Fibroblast of skin of left quadriceps (primary cell): ENCODE measurements around the gene SLC66A3.

ENCODE experiments used
- DNase-seq, 2 experiments: peaks; one replicate each; pipeline ENCODE4 v3.0.0-alpha.2; 2013; ENCODE audit warnings: low read depth in 2 of 2

Gene SLC66A3

GRCh38 chr2:11155381-11156035 is at the start of gene SLC66A3:
TSS of gene SLC66A3 (plus strand) at chr2:11155467. CDS start at chr2:11155547, 80 bp downstream.
- peak; percentile 77 to 81 for DNase-seq

GRCh38 chr2:11109002-11109401 is 46.3 kb upstream of the SLC66A3 start:
- DNase-seq = no peak

- no peak for DNase-seq
Observed at GRCh38 chr2:11112870-11113428, 42.3 kb upstream of the SLC66A3 start.

- no peak for DNase-seq
Observed at GRCh38 chr2:11117776-11118175, 37.5 kb upstream of the SLC66A3 start.

GRCh38 chr2:11118761-11119160 is 36.5 kb upstream of the SLC66A3 start:
- no peak for DNase-seq

GRCh38 chr2:11121099-11121822 is 34.0 kb upstream of the SLC66A3 start:
- DNase-seq = no peak

GRCh38 chr2:11121823-11122155 is 33.5 kb upstream of the SLC66A3 start:
- no peak for DNase-seq

GRCh38 chr2:11122380-11122779 is 32.9 kb upstream of the SLC66A3 start:
- DNase-seq = no peak

- DNase-seq = no peak
Observed at GRCh38 chr2:11123001-11123809, 32.1 kb upstream of the SLC66A3 start.

GRCh38 chr2:11123856-11124759 is 31.2 kb upstream of the SLC66A3 start:
- DNase-seq = no peak

GRCh38 chr2:11124760-11125068 is 30.6 kb upstream of the SLC66A3 start:
- DNase-seq = no peak

GRCh38 chr2:11127761-11128160 is 27.5 kb upstream of the SLC66A3 start:
- DNase-seq = no peak

- no peak for DNase-seq
Observed at GRCh38 chr2:11128243-11128951, 26.9 kb upstream of the SLC66A3 start.

- DNase-seq = no peak
Observed at GRCh38 chr2:11129598-11130449, 25.4 kb upstream of the SLC66A3 start.

- no peak for DNase-seq
Observed at GRCh38 chr2:11131166-11131920, 23.9 kb upstream of the SLC66A3 start.

- DNase-seq = no peak
Observed at GRCh38 chr2:11132036-11132671, 23.1 kb upstream of the SLC66A3 start.

GRCh38 chr2:11133238-11133935 is 21.9 kb upstream of the SLC66A3 start:
- DNase-seq = no peak

- DNase-seq = no peak
Observed at GRCh38 chr2:11133936-11134320, 21.3 kb upstream of the SLC66A3 start.
